HUDEP-2 (cell line): Measurements from ENCODE around the gene NDFIP2.
A peak's percentile ranks its signal among the peaks of the same experiment; 100 is the strongest.
"Not testable (repeated sequence)": the region's sequence is repeated elsewhere in the genome, so short reads cannot be mapped to it uniquely, and the experiment has no call there.

Source experiments
- DNase-seq, 76 experiments: peaks; one replicate each; lab custom pipeline; 2025; ENCODE audit not compliant: unreplicated experiment in 76 of 76; lab: John Stamatoyannopoulos, UW

The NDFIP2 gene

DNA sequence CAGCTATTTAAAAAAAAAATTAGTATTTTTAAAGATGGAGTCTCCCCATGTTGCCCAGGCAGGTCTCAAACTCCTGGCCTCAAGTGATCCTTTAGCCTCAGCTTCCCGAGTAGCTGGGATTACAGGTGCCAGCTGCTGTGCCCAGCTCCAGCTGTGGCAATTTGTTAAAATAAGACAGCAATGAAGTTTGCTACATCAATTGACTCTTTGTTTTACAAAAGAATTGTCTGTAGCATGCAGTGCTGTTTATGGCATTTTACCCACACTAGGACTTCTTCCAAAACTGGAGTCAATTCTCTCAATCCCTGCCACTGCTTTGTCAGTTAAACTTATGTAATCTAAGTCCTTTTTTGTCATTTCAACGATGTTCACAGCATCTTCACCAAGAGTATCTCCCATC lies 49.3 kb downstream of the NDFIP2 start:
- no peak for DNase-seq

DNA sequence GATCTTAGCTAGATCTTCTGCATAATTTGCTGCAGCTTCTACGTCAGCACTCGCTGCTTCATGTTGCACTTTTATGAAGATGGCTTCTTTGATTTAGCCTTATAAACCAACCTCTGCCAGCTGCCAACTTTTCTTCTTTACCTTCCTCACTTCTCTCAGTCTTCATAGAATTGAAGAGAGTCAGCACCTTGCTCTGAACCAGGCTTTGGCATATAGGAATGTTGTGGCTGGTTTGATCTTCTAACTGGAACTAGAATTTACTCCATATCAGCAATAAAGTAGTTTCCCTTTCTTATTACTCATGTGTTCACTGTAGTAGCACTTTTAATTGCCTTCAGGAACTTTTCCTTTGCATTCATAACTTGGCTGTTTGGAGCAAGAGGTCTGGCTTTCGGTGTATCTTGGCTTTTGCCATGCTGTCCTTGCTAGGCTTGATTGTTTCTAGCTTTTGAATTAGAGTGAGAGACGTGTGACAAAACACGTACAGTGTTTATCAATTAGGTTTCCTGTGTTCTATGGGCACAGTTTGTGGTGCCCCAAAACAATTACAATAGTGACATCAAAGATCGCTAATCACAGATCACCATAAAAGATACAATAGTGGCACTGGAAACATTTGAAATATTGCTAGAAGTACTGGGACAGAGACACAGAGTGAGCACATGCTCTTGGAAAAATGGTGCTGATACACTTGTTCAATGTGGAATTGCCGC lies 50.7 kb downstream of the NDFIP2 start:
- no peak for DNase-seq

DNA sequence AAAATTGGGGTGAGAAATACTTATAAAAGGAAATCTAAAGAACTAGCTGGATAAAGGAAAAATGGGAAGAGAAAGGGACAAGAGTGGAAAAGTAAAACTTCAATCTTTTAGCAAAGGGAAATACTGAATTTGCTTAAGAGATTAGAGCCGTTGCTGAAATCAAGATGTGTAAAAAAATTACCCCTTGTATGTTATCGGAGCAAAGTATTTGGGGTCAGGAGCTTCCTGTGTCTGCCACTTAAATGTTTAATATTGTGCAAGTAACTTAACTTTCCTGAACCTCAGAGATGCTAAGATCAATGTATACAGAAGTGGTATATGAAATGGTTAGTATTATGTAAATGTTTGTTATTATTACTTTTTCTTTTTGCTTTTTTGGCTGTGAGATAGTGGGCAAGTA lies 51.6 kb downstream of the NDFIP2 start:
- no peak for DNase-seq

- no peak for DNase-seq
Measured at GRCh38 chr13:79533781-79534400, 52.9 kb downstream of the NDFIP2 start.

GRCh38 chr13:79534596-79534995 lies 53.6 kb downstream of the NDFIP2 start:
- DNase-seq = no peak

DNA sequence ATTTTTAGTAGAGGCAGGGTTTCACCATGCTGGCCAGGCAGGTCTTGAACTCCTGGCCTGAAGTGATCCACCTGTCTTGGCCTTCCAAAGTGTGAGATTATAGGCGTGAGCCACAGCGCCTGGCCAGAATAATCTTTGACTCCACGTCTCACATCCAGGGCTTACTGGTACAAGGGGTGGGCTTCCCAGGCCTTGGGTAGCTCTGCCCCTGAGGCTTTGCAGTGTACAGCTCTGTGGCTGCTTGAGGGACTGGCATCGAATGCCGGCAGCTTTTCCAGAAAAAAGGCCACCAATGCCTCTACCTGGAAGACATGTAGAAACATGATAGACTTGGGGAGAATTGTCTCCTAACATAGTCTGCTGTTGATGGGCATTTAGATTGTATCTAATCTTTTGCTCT lies 57.8 kb downstream of the NDFIP2 start:
- DNase-seq = no peak

GRCh38 chr13:79540504-79540903 lies 59.5 kb downstream of the NDFIP2 start:
- no peak for DNase-seq

DNA sequence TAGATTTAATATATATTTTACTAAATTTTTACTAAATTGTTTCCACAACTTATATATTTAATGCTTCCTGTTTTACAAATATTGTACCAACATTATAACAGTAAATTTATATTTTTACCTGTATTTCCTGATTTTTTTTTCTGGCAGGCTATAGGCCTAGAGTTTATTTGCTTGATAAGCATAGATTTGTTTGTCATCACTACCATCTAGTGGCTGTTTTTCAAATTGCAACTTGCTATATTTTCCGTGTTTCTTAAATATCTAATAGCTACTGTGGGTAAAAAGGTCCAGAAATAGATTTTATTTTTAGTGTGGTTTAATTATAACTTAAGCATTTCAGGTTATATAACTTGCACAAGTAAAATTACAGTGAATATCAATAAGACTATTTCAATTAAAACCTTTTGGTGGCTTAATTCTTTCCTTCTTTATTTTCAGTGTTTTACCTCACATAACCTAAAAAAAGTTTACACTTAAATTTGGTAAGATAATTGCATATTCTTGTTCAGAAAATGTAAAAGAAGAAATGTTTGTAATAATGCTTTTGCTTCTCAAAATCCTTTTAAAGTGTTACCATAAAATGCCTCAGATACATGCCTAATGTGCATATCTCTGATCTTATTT lies 60.6 kb downstream of the NDFIP2 start:
- DNase-seq = peak in 32 of 76 experiments; percentile 5 to 70 (median 41)

DNA sequence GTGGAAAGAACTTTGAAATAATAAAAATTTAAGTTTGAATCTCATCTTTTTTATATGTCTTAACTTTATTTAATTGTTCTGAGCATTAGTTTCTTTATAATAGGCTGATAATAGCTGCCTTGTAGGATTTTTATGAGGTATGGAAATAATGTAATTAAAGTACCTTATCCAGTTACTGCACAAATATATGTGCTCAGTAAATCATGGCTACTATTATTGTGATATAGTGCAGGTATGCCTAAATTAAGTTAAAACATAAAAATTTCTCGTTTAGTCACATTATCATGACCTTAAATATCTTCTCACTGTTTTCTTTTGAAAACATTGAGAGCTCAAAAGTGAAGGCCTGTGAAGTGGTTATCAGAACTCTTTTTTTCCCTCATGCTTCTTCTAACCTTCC lies 62.9 kb downstream of the NDFIP2 start:
- no peak for DNase-seq

- DNase-seq = peak in 9 of 76 experiments; percentile 4 to 51 (median 11)
Measured at GRCh38 chr13:79547211-79548195, 66.5 kb downstream of the NDFIP2 start.

- DNase-seq = no peak
Measured at GRCh38 chr13:79548902-79549301, 67.9 kb downstream of the NDFIP2 start.

DNA sequence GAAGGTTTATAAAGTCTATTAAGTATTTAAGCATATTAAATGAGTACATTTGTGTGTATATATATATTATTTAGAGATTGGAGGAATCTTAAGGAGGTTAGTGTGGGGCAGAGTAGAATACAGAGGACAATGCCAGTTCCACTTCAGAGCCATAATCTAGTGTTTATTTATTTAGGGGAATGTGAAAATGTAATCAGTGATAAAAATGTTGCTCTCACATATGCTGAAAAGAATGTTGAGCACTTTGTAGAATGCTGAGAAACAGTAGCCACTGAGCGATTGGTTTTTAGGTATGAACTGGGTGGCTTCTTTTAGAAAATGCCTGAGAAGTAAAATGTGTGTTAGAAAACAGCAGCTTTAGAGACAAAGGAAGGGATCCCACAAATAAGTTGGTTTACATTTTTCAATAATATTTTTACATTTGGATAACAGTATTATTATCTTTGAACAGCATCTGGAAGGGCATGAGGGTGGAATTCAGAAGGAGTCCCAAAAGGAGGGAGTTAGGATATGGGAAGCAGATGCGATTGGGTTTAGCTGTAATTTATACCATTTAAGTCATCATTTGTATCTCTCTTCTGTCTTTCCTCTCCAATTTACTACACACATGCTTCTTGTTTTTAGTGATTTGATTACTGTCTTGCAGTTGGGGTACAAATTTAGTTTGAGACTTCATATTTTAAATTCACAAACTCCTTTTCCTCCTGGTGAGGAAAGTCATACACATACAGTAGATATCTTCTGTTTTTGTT lies 68.6 kb downstream of the NDFIP2 start:
- no peak for DNase-seq

DNA sequence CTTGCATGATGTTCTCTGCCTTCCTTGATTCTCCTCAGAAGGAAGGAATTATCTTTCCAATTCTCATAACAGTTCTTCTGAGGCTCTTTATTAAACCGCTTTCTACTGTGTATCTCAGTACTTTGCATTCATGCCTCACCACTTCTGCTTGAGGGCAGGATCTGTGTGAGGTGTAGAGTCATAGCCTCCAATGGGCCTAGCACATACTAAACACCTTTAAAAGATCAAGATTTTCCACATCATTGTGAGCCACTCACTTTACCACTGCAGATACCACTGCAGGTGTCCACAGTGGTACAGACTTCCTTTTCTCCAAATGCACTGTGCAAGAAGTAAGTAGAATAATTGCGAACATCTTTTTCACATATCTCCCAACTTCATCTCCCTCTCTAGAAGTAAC lies 76.7 kb downstream of the NDFIP2 start:
- DNase-seq = no peak

DNA sequence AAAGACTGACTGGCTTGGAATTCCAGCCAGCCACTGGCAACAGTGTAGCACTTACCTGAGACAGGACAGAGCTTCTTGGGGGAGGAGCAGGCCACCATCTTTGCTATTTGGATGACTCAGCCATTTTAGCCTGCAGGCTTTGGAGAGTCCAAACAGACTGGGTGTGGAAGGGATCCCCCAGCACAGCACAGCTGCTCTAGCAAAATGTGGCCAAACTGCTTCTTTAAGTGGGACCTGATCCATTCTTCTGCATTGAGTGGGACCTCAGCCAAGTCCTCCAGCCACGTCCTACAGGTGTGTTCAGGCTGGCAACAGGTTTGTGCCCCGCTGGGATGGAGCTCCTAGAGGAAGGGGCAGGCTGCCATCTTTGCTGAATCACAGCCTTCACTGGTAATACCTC lies 80.0 kb downstream of the NDFIP2 start:
- no peak for DNase-seq

- no peak for DNase-seq
Measured at GRCh38 chr13:79562557-79562956, 81.6 kb downstream of the NDFIP2 start.

GRCh38 chr13:79566118-79566517 lies 85.2 kb downstream of the NDFIP2 start:
- no peak for DNase-seq

DNA sequence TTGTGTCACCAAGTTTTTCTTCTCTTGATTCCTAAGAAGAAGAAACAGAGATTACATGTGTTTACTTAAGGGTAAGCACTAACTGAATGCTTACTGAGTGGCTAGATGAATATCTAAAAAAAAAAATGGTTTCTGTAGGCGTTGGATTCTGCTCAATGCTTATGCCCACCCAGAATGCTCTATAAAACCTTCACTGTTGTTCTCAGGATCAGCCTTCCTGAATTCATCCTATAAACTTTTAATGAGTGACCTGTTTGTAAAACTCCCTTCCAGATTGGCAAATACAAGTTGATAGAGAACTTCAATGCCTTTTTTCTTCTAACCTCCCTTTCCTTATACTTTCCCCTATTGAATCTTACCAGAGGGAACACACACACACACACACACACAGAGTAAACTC lies 90.2 kb downstream of the NDFIP2 start:
- DNase-seq = no peak

DNA sequence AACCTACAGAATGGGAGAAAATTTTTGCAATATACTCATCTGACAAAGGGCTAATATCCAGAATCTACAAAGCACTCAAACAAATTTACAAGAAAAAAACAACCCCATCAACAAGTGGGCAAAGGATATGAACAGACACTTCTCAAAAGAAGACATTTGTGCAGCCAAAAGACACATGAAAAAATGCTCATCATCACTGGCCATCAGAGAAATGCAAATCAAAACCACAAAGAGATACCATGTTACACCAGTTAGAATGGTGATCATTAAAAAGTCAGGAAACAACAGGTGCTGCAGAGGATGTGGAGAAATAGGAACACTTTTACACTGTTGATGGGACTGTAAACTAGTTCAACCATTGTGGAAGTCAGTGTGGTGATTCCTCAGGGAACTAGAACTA lies 92.9 kb downstream of the NDFIP2 start:
- not testable (repeated sequence) for DNase-seq

- DNase-seq = peak in 6 of 76 experiments; percentile 5 to 37 (median 16)
Measured at GRCh38 chr13:79581870-79582315, 100.9 kb downstream of the NDFIP2 start.

GRCh38 chr13:79582896-79583295 lies 101.9 kb downstream of the NDFIP2 start:
- DNase-seq = no peak
